ENCODE results near the gene HMOX2. TPM values are rescaled to one million over a fixed set of nuclear protein-coding genes. Genes with fewer than 3 reads are reported as not detected.

HMOX2 gene
- total RNA-seq, 1 donor from 2014 or later = 158 TPM

Other genes starting within 250 kb of the HMOX2 start
- 0.37 and 0.51 TPM in 2 replicates for gene SRL, start 234.3 kb upstream of the HMOX2 start, total RNA-seq
- gene TFAP4, start 203.4 kb upstream of the HMOX2 start, total RNA-seq = 4.1 and 7.3 TPM in 2 replicates
- 0.79 and 1.2 TPM in 2 replicates for gene GLIS2, start 160.3 kb upstream of the HMOX2 start, total RNA-seq
- 11.6 and 15.5 TPM in 2 replicates for gene PAM16, start 125.1 kb upstream of the HMOX2 start, total RNA-seq
- gene VASN, start 104.5 kb upstream of the HMOX2 start, total RNA-seq = 1.9 and 2.2 TPM in 2 replicates
- gene CORO7, start 59.8 kb upstream of the HMOX2 start, total RNA-seq = 44.9 and 58.0 TPM in 2 replicates
- 41.0 and 58.9 TPM in 2 replicates for gene DNAJA3, start 50.5 kb upstream of the HMOX2 start, total RNA-seq
- 57.1 and 65.2 TPM in 2 replicates for gene NMRAL1, start 1.8 kb upstream of the HMOX2 start, total RNA-seq
- gene CDIP1, start 62.4 kb downstream of the HMOX2 start, total RNA-seq = 12.9 and 17.3 TPM in 2 replicates
- not detected in 2 replicates for gene C16orf96, start 79.9 kb downstream of the HMOX2 start, total RNA-seq
- 5.9 and 13.4 TPM in 2 replicates for gene UBALD1, start 138.5 kb downstream of the HMOX2 start, total RNA-seq
- 29.3 and 46.0 TPM in 2 replicates for gene MGRN1, start 148.4 kb downstream of the HMOX2 start, total RNA-seq
- gene NUDT16L1, start 217.2 kb downstream of the HMOX2 start, total RNA-seq = 34.4 and 39.0 TPM in 2 replicates